CD14-positive monocyte (primary cell): ENCODE measurements around the gene RIT2. TPM values are rescaled to one million over a fixed set of nuclear protein-coding genes. Genes with fewer than 3 reads are reported as not detected.

ENCODE experiments used
- DNase-seq, 3 donors: peaks; one replicate each; pipeline ENCODE4 v3.0.0-alpha.2; 2011 to 2022
- H2AFZ ChIP-seq: 2 replicates; pipeline ENCODE4 v1.6.0; 2012; ENCODE audit warnings: mild to moderate bottlenecking, low read depth, low read length, inconsistent platforms; ENCODE audit not compliant: insufficient read depth, poor library complexity, severe bottlenecking
- H3K27ac ChIP-seq, 2 donors: 1 replicate in 1 of 2; 2 replicates in 1 of 2; pipeline ENCODE4 v1.5.1; 2012 to 2013; ENCODE audit warnings: low read length in 2 of 2, control low read depth in 1 of 2, inconsistent platforms in 1 of 2, low read depth in 1 of 2, mild to moderate bottlenecking in 1 of 2
- H3K27me3 ChIP-seq, 2 donors: one replicate each; pipeline versions ENCODE4 v1.6.0 to v1.6.1; 2011 to 2013; ENCODE audit warnings: low read length in 2 of 2; ENCODE audit not compliant: control insufficient read depth in 2 of 2, insufficient read depth in 2 of 2
- H3K36me3 ChIP-seq, 2 donors: replicated peaks in 1 of 2; 1 replicate in 1 of 2; 2 replicates in 1 of 2; pipeline versions ENCODE4 v1.5.1 to v1.6.1; 2012 to 2013; ENCODE audit warnings: low read length in 2 of 2, control low read depth in 1 of 2, inconsistent platforms in 1 of 2, mild to moderate bottlenecking in 1 of 2; ENCODE audit not compliant: insufficient read depth in 2 of 2, control insufficient read depth in 1 of 2
- H3K4me1 ChIP-seq, 2 donors: 1 replicate in 1 of 2; 2 replicates in 1 of 2; pipeline versions ENCODE4 v1.5.1 to v1.6.1; 2012 to 2013; ENCODE audit warnings: low read length in 2 of 2, control low read depth in 1 of 2, inconsistent platforms in 1 of 2, mild to moderate bottlenecking in 1 of 2, moderate library complexity in 1 of 2; ENCODE audit not compliant: insufficient read depth in 2 of 2, control insufficient read depth in 1 of 2
- H3K4me2 ChIP-seq: replicated peaks from 2 replicates; pipeline ENCODE3; 2012; ENCODE audit warnings: low read length, moderate library complexity, mild to moderate bottlenecking; ENCODE audit not compliant: poor library complexity, severe bottlenecking; ENCODE audit errors: extremely low read depth
- H3K4me3 ChIP-seq, 3 experiments: fragments of 200-600 bp in 1 of 3; sonication (generic) in 1 of 3; replicated peaks in 1 of 3; 1 replicate in 2 of 3; 2 replicates in 1 of 3; pipeline ENCODE4 v1.5.1; 2011 to 2013; ENCODE audit warnings: low read length in 3 of 3, mild to moderate bottlenecking in 3 of 3, control low read depth in 2 of 3, low read depth in 2 of 3, inconsistent platforms in 1 of 3, moderate library complexity in 1 of 3
- H3K79me2 ChIP-seq: 2 replicates; pipeline ENCODE4 v1.6.0; 2012; ENCODE audit warnings: mild to moderate bottlenecking, control low read depth, inconsistent platforms, low read length, moderate library complexity; ENCODE audit not compliant: insufficient read depth
- H3K9ac ChIP-seq: 2 replicates; pipeline ENCODE4 v1.6.0; 2017; ENCODE audit warnings: low read length, mild to moderate bottlenecking; ENCODE audit not compliant: insufficient read depth, poor library complexity, severe bottlenecking
- H3K9me3 ChIP-seq, 2 donors: replicated peaks in 1 of 2; 1 replicate in 1 of 2; 2 replicates in 1 of 2; pipeline versions ENCODE4 v1.5.1 to v1.6.1; 2012 to 2013; ENCODE audit warnings: low read length in 2 of 2, control low read depth in 1 of 2; ENCODE audit not compliant: control insufficient read depth in 1 of 2, insufficient read depth in 1 of 2
- H4K20me1 ChIP-seq: 2 replicates; pipeline ENCODE4 v1.6.0; 2012; ENCODE audit warnings: mild to moderate bottlenecking, low read length, control low read depth, moderate library complexity; ENCODE audit not compliant: insufficient read depth
- H3K27ac Mint-ChIP-seq, 7 donors: one replicate each; pipeline ENCODE4 v1.8.0; 2020; ENCODE audit warnings: mild to moderate bottlenecking in 7 of 7, mixed read lengths in 7 of 7, moderate library complexity in 6 of 7, inconsistent platforms in 2 of 7
- H3K27me3 Mint-ChIP-seq, 3 donors: one replicate each; pipeline ENCODE4 v1.8.0; 2021 to 2022; ENCODE audit warnings: low read depth in 3 of 3, mild to moderate bottlenecking in 3 of 3, mixed read lengths in 3 of 3, moderate library complexity in 3 of 3, inconsistent platforms in 1 of 3
- H3K36me3 Mint-ChIP-seq, 2 donors: one replicate each; pipeline ENCODE4 v1.8.0; 2020; ENCODE audit warnings: mixed read lengths in 2 of 2, inconsistent platforms in 1 of 2, mild to moderate bottlenecking in 1 of 2
- H3K4me1 Mint-ChIP-seq: one replicate; pipeline ENCODE4 v1.8.0; 2020; ENCODE audit warnings: mild to moderate bottlenecking, mixed read lengths
- H3K4me3 Mint-ChIP-seq, 2 donors: one replicate each; pipeline ENCODE4 v1.8.0; 2020; ENCODE audit warnings: mild to moderate bottlenecking in 2 of 2, mixed read lengths in 2 of 2, moderate library complexity in 1 of 2
- H3K9me3 Mint-ChIP-seq, 7 donors: one replicate each; pipeline ENCODE4 v1.8.0; 2020 to 2022; ENCODE audit warnings: mixed read lengths in 7 of 7, mild to moderate bottlenecking in 6 of 7, moderate library complexity in 6 of 7, inconsistent platforms in 2 of 7
- WGBS: methylation state at CpG from one replicate; pipeline ENCODE4 v1.1.5; 2013; ENCODE audit warnings: missing lambda C conversion rate; ENCODE audit not compliant: insufficient coverage; 5-methylcytosine and 5-hydroxymethylcytosine counted together
- intact Hi-C, 2 donors: fragments of 100-400 bp; cut with micrococcal nuclease; formaldehyde crosslinking; loops; one replicate each; pipeline versions ENCODE4 v1.15.0 to v1.15.1; 2023
- polyA plus RNA-seq, 3 donors: library from polyadenylated mRNA; depleted of rRNA in 1 of 3; unstranded in 2 of 3; stranded (reverse) in 1 of 3; fragments of 300-500 nt in 2 of 3; fragments of >200 nt in 1 of 3; fragmentation: Illumina TruSeq in 2 of 3; gene quantifications; 1 replicate in 2 of 3; 2 replicates in 1 of 3; pipeline ENCODE4 v1.2.3, GENCODE V29; 2012 to 2021
- TF ChIP-seq, protein P1 (sequence below): fragments of 200-600 bp; IDR thresholded peaks from one replicate; pipeline ENCODE4 v1.8.0; 2022; ENCODE audit warnings: antibody characterized with exemption, mild to moderate bottlenecking

The RIT2 gene
- polyA plus RNA-seq, 3 donors: not detected

DNA sequence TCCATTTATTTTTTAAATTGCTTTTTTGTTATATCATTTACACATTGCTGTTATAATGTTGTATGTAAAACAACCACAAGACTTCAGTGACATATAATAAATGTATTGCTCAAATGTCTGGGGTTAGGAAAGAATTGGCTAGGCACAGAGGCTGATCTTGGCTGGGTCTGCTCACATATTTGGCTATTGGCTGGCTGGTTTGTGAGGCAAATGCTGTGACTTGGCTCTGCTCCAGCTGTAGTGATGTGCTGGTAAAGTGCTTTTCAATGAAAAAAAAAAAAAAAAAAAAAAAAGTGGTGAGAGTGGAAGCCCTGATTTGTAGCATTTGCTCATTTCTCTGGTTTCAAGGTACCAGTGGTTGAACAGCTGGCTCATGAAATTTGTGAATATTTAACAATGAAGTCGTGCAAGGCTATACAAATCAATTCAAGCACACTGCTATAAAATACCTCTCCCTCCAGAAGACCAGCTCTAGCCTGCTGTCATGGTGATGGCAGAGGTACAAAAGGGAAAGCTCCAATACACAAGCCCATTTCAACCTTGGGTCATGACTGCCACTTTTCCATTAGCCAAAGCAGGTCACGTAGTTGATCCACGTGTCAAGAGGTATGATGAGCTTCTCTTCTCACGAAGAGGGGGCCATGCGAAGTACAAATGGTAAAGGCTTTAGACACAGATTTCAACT lies 43.7 kb upstream of the RIT2 start:
- Histone ChIP-seq H4K20me1 (no peaks in the 10 kb centered on the region), H3K4me1 (no peaks in the 10 kb centered on the region), H3K9me3 (no peaks in the 10 kb centered on the region), H3K27ac (no peak overlapping the region), H3K79me2 (no peaks in the 10 kb centered on the region), H3K4me2 (no peak overlapping the region), H3K9ac (no peak overlapping the region), H3K4me3 (no peak overlapping the region), H2AFZ (no peak overlapping the region), H3K36me3 (no peaks in the 10 kb centered on the region), H3K27me3 (no peaks in the 10 kb centered on the region)
- H3K27me3 Mint-ChIP-seq: peaks cover 0 to 5% (median 0%) of the 10 kb centered on the region in 3 donors
- DNase-seq: no peak
- H3K9me3 Mint-ChIP-seq: peaks cover 0 to 4% (median 2%) of the 10 kb centered on the region in 7 donors
- H3K27ac Mint-ChIP-seq: no peak overlapping the region
- no peak overlapping the region for H3K4me3 Mint-ChIP-seq
- TF ChIP-seq, protein P1, sequence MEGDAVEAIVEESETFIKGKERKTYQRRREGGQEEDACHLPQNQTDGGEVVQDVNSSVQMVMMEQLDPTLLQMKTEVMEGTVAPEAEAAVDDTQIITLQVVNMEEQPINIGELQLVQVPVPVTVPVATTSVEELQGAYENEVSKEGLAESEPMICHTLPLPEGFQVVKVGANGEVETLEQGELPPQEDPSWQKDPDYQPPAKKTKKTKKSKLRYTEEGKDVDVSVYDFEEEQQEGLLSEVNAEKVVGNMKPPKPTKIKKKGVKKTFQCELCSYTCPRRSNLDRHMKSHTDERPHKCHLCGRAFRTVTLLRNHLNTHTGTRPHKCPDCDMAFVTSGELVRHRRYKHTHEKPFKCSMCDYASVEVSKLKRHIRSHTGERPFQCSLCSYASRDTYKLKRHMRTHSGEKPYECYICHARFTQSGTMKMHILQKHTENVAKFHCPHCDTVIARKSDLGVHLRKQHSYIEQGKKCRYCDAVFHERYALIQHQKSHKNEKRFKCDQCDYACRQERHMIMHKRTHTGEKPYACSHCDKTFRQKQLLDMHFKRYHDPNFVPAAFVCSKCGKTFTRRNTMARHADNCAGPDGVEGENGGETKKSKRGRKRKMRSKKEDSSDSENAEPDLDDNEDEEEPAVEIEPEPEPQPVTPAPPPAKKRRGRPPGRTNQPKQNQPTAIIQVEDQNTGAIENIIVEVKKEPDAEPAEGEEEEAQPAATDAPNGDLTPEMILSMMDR: no peak
- intact Hi-C loops: no loop called here
- H3K4me1 Mint-ChIP-seq: no peaks in the 10 kb centered on the region
- no peaks in the 10 kb centered on the region for H3K36me3 Mint-ChIP-seq
- WGBS: no CpG with 5 or more reads among the region's 5 CpGs

DNA sequence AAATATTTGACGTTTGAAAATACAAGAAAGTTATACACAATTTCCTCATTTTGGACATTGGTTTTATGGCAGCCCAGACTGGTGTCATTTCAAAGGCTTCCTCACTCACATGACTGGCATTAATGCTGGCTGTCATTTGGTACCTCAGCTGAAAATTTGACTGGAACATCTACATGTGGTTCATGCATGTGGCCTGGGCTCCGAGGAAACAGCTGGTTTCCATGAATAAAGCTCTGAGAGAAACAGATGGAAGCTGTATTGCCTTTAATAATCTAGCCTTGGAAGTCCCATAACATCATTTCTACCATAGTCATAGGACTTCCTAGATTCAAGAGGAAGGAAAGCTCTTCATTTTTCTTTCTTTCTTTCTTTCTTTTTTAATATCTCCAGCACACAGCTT lies 42.9 kb upstream of the RIT2 start:
- H3K4me3 ChIP-seq: no peak overlapping the region
- H3K4me2 ChIP-seq: no peak overlapping the region
- H4K20me1 ChIP-seq: no peaks in the 10 kb centered on the region
- no peaks in the 10 kb centered on the region for H3K9me3 ChIP-seq
- H3K4me1 ChIP-seq: no peaks in the 10 kb centered on the region
- peaks cover 0 to 4% (median 0%) of the 10 kb centered on the region in 7 donors for H3K9me3 Mint-ChIP-seq
- intact Hi-C loops: no loop called here
- H3K36me3 ChIP-seq: no peaks in the 10 kb centered on the region
- H3K27me3 ChIP-seq: no peaks in the 10 kb centered on the region
- no peaks in the 10 kb centered on the region for H3K36me3 Mint-ChIP-seq
- H3K27ac ChIP-seq: no peak overlapping the region
- no peak overlapping the region for H2AFZ ChIP-seq
- H3K27ac Mint-ChIP-seq: no peak overlapping the region
- no peak for DNase-seq
- 80% methylated on average over 1 of the region's 2 CpGs for WGBS
- TF ChIP-seq, protein P1: no peak
- peaks cover 0 to 5% (median 0%) of the 10 kb centered on the region in 3 donors for H3K27me3 Mint-ChIP-seq
- no peaks in the 10 kb centered on the region for H3K79me2 ChIP-seq
- H3K4me3 Mint-ChIP-seq: no peak overlapping the region
- H3K4me1 Mint-ChIP-seq: no peaks in the 10 kb centered on the region
- no peak overlapping the region for H3K9ac ChIP-seq
